NCI-H748 treated with DMSO at 0.1 percent for 48 hours (cell line): ENCODE data around the gene CST4.
"Not testable (repeated sequence)": the region's sequence is repeated elsewhere in the genome, so short reads cannot be mapped to it uniquely, and the experiment has no call there.

ENCODE experiments used
- DNase-seq: peaks from one replicate; lab custom pipeline; 2025; lab: John Stamatoyannopoulos, UW

CST4 gene

DNA sequence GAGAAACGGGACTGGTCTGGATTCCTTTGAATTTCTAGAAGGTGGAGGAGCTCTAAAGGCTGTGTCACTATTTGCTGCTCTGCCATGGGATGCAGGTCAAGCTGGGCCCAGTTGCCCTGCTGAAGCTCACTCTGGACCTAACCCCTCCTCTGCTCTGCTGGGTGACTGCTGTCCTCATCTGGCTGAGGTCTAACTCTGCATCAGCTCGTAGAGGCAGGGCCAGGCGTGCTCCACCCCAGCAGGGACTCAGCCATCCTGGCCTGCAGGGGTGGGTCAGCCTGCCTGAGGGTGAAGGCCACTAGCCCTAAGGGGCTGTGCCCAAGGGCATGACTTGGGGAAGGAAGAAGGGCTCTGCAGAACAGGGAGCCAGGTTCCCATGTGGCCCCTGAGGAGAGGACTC is 852 bp downstream of the CST4 start:
- DNase-seq = no peak

DNA sequence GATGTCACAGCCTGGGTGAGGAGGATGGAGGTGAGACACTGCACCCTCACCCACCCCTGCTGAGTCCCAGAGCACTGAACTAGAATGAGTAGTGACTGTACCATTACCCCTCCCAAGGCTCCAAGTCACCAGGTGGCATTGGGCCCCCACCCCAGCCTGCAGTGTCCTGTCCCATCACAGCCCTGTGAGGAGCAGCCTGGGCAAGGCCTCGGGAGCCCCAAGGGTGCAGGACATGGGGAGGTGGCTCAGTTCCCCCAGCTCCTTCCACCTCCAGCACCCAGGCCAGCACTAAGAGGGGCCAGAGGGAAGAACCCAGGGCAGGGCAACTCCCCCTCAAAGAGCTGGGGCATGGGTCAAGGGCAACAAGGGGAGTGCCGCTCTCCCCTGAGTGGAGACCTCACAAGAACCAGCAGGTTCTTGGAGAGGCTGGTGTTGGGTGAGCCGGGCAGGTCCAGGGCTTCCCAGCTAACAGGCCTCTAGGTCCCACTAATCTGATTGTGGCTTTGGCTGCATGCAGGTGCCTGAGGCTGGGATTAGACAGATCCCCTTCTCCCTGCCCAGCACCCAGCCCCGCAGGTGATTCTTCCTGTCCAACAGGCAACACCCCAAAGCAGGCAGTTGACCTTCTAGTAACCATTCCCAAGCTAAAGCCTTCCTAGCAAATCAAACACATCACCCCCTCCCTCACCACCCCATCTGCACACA is 2.6 kb downstream of the CST4 start:
- DNase-seq = no peak

- not testable (repeated sequence) for DNase-seq
Measured at GRCh38 chr20:23685529-23685896, 3.3 kb downstream of the CST4 start.

- no peak for DNase-seq
Measured at GRCh38 chr20:23684261-23684660, 4.6 kb downstream of the CST4 start.

DNA sequence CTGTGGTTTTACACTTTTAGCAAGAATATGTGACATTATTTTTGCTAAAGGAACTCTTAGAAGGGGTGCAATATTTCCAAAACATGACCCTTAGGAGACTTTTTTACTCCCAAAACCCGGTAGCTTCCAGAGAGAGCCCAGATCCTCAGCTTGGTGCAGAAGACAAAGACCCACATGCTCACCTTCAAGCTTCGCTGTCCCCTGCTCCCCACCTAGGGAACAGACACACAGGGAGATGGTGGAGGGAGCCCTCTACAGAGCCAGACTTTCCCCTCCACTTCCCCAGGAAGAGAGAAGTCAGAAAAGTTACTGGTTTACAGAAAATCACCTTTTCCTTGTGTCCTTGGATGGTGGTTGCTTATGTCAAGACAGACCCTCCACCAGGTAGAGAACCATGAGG is 5.0 kb downstream of the CST4 start:
- DNase-seq = no peak

DNA sequence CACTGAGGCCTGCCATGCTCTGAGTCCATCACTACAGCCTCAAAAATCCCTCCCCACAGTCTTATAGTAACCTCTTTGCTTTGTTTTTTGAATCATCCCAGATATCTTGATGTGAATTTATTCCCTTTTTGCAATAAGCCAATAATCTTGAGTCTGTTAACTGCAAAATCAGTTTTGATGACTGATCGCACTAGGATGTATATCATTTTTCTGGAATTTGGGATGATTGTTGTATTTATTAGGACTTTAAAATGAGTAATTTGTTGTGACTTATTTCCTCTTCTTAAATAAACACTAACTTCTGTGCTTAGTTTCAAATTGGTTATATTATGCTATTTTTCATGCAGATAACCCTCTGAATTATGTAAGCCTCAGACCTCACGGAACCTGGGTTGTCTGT is 5.6 kb downstream of the CST4 start:
- no peak for DNase-seq

DNA sequence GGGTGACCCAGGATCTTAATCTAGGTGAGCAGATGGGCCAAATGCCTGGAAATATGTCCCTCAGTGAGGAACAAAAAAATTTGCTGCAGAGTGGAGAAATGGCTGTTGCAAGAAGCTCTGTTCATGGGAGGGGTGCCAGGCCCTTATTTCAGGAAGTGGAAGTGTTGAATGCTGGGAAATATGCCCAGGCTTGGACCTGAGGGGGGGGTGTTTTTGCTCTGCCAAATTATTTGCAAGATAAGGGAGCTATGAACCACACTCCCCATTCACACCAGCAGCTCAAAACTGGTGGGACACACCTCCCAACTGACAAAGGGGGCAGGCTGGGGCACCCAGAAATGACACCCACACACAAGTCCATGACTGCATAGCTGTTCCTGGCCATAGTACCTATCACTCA is 8.7 kb downstream of the CST4 start:
- no peak for DNase-seq

GRCh38 chr20:23679133-23680092 is 9.4 kb downstream of the CST4 start:
- no peak for DNase-seq

DNA sequence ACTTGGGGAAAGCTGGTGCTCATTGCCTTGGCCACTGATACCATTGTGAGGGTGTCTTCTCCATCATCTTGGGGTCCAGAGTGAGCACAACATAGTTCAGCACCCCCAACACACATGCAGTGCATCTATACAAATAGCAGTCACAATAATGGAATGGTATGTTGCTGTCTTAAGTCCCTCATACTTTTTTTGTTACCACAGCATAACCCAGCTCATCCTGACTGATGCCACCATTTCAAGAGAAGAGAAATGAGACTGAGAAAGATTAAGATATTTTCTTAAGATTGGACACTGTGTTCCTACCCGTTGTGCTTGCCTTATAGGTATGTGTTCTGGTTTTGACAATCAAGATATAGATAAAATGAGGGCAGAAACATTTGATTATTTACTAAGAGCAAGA is 15.6 kb downstream of the CST4 start:
- no peak for DNase-seq

- no peak for DNase-seq
Measured at GRCh38 chr20:23672158-23672557, 16.7 kb downstream of the CST4 start.

DNA sequence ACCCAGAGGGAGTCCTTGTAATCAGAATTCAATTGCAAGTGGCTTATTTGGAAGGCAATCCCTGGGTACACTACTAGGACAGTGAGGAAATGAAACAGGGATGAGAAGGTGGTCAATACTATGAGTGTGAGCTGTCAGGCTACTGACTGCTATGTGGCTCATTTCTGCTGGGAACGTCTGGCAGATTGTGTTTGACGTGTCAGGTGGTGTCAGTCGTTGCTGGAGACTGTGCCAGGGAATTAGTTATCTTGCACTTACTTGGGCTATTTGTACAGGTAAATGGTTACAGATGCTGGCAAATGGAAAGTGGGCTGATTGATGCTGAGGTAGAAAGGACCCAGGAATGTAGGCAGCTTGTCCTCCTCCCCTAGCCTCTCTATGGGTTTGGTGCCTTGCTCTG is 17.4 kb downstream of the CST4 start:
- no peak for DNase-seq

DNA sequence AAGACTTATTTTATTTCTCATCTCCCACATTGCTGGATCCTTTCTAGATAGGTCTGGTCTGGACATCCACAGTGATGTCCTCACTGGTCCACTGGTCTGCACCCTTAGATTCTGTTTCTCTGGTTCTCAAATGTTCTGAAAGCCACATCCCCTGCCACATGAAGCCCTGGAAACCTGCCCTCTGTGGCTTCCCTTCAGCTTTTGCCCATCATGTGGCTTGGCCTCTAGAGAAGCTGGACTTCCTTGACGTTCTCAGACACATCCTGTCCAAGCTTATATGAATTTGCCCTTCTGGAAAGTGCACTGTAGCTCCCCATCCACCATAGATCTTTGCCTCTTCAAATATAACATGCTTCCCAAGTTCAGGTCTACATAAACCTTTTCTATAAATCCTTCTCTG is 18.5 kb downstream of the CST4 start:
- DNase-seq = no peak

- no peak for DNase-seq
Measured at GRCh38 chr20:23669866-23670265, 19.0 kb downstream of the CST4 start.

- no peak for DNase-seq
Measured at GRCh38 chr20:23669327-23669726, 19.5 kb downstream of the CST4 start.

DNA sequence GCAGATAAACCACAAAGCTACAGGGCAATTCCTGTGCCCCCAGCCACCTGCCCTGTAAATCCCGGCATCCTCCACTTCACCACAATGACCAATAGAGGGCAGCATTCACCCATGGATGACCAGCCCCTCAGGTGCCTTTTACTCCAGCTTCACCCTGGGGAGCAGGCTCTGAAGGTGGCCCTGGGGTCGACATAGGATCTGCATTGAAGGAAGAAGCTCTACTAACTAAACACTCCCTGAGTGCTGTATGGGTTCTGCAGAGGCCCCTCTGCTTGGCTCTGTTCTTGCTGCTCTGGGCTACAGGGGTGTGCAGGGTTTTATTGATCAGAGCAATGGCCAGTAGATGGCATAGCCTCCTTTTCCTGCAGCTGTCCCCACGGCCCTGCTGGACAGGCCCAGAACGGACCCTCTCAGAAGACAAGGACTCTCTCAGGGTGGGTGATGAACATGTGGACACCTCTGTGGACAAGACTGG is 20.3 kb downstream of the CST4 start:
- peak; percentile 69 for DNase-seq

GRCh38 chr20:23667666-23668065 is 21.2 kb downstream of the CST4 start:
- DNase-seq = no peak

GRCh38 chr20:23666698-23667097 is 22.1 kb downstream of the CST4 start:
- no peak for DNase-seq

DNA sequence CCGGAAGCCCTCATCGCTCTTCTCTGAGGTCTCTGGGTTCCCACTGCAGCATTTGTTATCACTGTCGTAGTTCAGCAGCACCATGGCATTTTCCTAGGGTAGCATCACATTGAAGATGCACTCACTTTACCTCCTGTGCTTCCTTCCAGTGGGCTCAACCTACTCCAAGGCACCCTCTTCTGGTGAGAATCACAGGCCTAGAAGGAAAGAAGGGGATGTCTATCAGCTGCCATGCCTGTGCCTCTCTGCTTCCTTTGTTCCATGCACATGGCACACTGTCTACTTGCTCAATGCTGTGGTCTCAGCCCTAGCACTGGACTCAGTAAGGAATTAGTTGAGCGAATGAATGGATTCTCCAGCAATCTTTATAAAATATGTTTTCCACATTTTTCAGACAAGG is 22.6 kb downstream of the CST4 start:
- DNase-seq = no peak

GRCh38 chr20:23664954-23665353 is 23.9 kb downstream of the CST4 start:
- DNase-seq = no peak

DNA sequence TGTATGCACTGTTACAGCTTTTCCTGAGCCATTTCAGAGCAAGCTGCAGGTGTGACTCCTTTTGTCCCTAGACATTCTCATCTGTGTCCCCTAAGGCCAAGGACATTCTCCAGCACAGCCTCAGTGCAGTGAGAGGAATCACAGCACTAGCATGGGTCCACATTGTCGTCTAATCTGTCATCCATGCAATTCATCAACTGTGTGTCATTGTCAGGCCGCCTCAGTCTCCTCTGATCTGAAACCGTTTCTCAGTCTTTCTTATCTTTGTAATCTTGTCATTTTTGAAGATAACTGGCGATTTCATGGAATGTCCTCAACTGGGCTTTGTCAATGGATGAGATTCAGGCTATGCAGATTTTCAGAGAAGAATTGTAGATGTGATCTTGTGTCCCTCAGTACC is 24.8 kb downstream of the CST4 start:
- DNase-seq = not testable (repeated sequence)

DNA sequence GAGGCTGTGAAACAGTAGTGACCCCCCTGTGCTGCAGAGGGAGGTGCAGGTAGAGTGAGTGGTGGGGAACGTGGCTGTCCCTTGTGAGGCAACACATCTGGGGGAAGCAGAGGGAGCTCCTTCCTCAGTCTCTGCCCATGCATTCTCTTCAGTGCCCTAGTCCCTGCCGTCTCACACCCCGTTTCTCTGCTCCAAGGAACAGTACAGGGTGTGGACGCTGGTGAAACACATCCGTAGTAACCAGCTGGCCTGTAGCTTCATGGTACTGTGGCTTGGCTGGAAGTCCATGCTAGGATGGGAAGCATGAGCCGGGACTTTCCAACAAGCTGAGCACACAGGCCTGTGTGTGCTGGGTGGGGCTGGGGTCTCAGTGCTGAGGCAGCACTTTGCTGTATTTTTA is 25.7 kb downstream of the CST4 start:
- no peak for DNase-seq

- no peak for DNase-seq
Measured at GRCh38 chr20:23662276-23662870, 26.5 kb downstream of the CST4 start.

DNA sequence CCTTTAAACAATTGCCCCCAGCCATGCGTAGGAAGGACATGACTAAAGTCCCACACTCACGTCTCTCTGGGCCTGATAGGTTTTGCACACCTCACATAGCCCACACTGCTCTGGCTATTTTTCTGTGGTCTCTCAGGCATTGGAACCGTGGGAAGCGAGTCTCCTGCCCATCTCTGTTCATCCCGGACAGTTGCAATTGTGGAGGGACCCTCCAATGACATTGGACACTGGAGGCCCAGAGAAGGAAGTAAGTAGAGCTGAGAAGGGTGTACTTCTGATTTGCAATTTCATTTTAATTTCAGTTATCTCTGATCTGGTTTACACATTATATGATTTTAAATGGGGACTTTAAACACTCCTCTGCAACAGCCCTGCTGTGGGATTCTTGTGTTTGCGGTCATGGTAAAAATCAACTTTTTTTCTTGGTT is 27.8 kb downstream of the CST4 start:
- no peak for DNase-seq
